Psoas muscle (tissue), 8 donors: ENCODE data around the gene NCOA7. TPM values are rescaled to one million over a fixed set of nuclear protein-coding genes. Genes with fewer than 3 reads are reported as not detected.

Experiments
- ATAC-seq, 4 donors: fragments of 200-7000 bp; cut with Tn5 transposase; one replicate each; pipeline ENCODE4 v1.9.1; 2020; ENCODE audit warnings: moderate library complexity in 3 of 4, mild to moderate bottlenecking in 2 of 4
- DNase-seq, 2 donors: peaks; one replicate each; pipeline ENCODE4 v3.0.0-alpha.2; 2020
- H3K27ac ChIP-seq: fragments of 200-600 bp; one replicate; pipeline ENCODE4 v1.8.0; 2022
- H3K27me3 ChIP-seq, 3 donors: fragments of 200-600 bp in 1 of 3; one replicate each; pipeline versions ENCODE4 v1.6.1 to v1.8.0; 2013 to 2022; ENCODE audit warnings: low read length in 2 of 3, mild to moderate bottlenecking in 2 of 3, moderate library complexity in 1 of 3; ENCODE audit not compliant: insufficient read depth in 3 of 3
- H3K36me3 ChIP-seq, 2 donors: fragments of 200-600 bp in 1 of 2; one replicate each; pipeline versions ENCODE4 v1.6.1 to v1.8.0; 2013 to 2022; ENCODE audit warnings: low read depth in 1 of 2, mild to moderate bottlenecking in 1 of 2, moderate library complexity in 1 of 2; ENCODE audit not compliant: insufficient read depth in 1 of 2
- H3K4me1 ChIP-seq: fragments of 200-600 bp; one replicate; pipeline ENCODE4 v1.8.0; 2022
- H3K4me3 ChIP-seq: fragments of 200-600 bp; one replicate; pipeline ENCODE4 v1.8.0; 2022; ENCODE audit warnings: mild to moderate bottlenecking
- H3K9me3 ChIP-seq: fragments of 200-600 bp; one replicate; pipeline ENCODE4 v1.8.0; 2022
- CTCF ChIP-seq: fragments of 200-600 bp; IDR thresholded peaks from one replicate; pipeline ENCODE4 v1.8.0; 2022; ENCODE audit warnings: antibody characterized with exemption
- WGBS, 3 donors: extraction: QIAGEN DNeasy Blood & Tissue Kit; methylation state at CpG; one replicate each; pipeline versions ENCODE4 v1.1.6 to v1.1.7; 2013; 5-methylcytosine and 5-hydroxymethylcytosine counted together
- intact Hi-C, 2 donors: fragments of 100-400 bp; cut with DNase I; formaldehyde crosslinking; loops; one replicate each; pipeline versions ENCODE4 v1.11.0 to v1.14.2; 2022
- polyA plus RNA-seq, 3 donors: library from polyadenylated mRNA; stranded (reverse); fragments of 200-250 nt; gene quantifications; one replicate each; pipeline ENCODE4 v1.2.3, GENCODE V29; 2013
- total RNA-seq, 4 donors: library from RNA; stranded (reverse); fragmentation: NEBNext Ultra II Directional in 2 of 4; extraction: Animal tissue kit (Norgen Biotek cat#: 25700) in 2 of 4; gene quantifications; one replicate each; pipeline versions ENCODE4 v1.2.1 to v1.2.4, GENCODE V29; 2021 to 2023
- donor health status: healthy with polysubstance abuse.
- donor health status: DM: no; HTN: no; CAD: no; lungs with moderate emphysema.
- donor health status: Bipolar disorder and iron deficiency.
- donor health status: healthy.
- donor health status: DM: yes; HTN: yes; CAD: no.
- donor health status: DM: no; HTN: no; CAD: no.
- donor health status: DM: no; HTN: no; CAD: no.
- donor health status: DM: yes; HTN: yes; CAD: no.

Gene NCOA7
- total and polyA plus RNA-seq, 7 donors: 3.1 to 22.5 (median 8.2) TPM

DNA sequence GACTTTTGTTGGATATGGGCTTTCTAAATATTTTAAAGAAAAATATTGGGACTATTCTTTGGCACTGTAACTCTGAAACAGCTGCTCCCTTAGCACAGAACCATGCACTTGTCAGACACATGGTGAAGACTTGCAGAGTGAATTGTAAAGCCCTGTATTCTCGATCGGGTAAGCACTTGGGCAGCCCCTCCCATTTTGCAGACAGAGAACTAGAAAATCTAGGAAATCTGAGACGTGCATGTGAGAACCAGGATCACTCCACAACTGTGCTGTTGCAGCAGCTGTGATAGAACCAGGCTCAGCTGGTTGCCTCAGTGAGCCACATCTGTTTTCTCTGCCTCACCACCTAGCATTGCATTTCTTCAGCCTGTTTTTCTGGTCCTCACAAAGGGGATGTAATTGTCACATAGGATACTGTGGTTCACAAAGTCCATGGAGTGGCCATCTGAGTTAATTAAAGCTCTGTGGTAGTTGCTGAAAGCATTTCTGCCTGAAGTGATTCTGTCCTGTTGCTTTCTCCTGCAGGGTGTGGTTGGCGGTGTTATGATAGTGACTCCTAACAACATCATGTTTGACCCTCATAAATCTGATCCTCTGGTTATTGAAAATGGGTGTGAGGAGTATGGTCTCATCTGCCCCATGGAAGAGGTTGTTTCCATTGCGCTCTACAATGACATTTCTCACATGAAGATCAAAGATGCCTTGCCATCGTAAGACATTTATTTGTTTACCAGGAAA lies 94.0 kb downstream of the NCOA7 start:
- Histone ChIP-seq H3K27me3 (no peaks in the 10 kb centered on the region), H3K4me3 (no peak overlapping the region), H3K36me3 (peaks cover 0 to 62% of the 10 kb centered on the region in 2 donors), H3K27ac (no peak overlapping the region), H3K9me3 (no peaks in the 10 kb centered on the region), H3K4me1 (no peaks in the 10 kb centered on the region)
- intact Hi-C loops: loop anchor here in 1 of 2 donors (5.0 kb wide), 1 partner anchor 68 kb away; no protein-coding TSS in a partner anchor
- no peak for TF ChIP-seq CTCF
- no peak for DNase-seq
- WGBS, 3 donors: 62 to 70% (median 62%) methylated on average over 6 of the region's 6 CpGs
- no peak for ATAC-seq

DNA sequence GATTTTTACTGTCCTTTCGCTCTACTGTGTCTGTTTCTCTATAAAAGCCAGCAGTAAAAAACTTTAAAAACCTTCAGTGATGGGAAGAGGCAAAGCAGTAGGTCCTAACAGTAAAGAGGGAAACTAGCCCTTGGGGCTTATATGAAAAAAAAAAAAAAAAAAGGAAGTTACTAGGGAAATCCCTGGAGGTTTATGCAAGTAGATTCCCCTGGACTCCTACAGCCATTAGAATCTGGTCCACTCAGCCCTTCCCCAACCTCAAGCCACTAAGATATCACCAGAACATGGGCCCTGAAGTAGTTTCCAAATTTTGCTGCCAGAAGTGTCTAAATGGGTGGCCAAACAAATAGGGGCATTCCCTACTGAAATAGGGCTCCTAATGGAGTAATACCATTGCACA lies 95.3 kb downstream of the NCOA7 start:
- no peak overlapping the region for H3K27ac ChIP-seq
- TF ChIP-seq CTCF: no peak
- WGBS, 3 donors: 91 to 93% (median 92%) methylated on average over 1 of the region's 1 CpG
- H3K36me3 ChIP-seq: peaks cover 0 to 69% of the 10 kb centered on the region in 2 donors
- H3K4me3 ChIP-seq: no peak overlapping the region
- H3K27me3 ChIP-seq: no peaks in the 10 kb centered on the region
- DNase-seq (no peak), ATAC-seq (no peak)
- intact Hi-C loops: no loop called here
- H3K4me1 ChIP-seq: no peaks in the 10 kb centered on the region
- H3K9me3 ChIP-seq: no peaks in the 10 kb centered on the region

DNA sequence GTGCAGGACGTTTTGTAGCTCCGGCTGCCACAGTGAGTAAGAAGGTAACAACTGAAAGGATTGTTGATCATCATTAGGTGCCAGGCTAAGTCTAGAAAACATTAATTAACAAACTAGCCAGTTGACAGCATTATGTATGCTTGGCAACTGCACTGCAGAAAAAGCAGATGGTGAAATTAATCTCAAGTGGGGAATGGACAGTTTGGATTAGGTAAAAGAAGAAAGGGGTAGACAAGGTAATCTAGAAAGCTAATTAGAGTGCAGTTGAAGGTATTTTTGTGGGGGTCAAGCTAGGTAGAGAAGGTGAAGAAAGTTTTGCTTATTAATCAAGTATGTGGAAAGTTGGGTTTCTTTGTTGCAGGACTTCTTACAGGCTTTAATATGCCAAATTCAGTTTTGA lies 96.2 kb downstream of the NCOA7 start:
- Histone ChIP-seq H3K4me3 (no peak overlapping the region), H3K27me3 (no peaks in the 10 kb centered on the region), H3K27ac (no peak overlapping the region), H3K9me3 (no peaks in the 10 kb centered on the region), H3K4me1 (no peaks in the 10 kb centered on the region), H3K36me3 (peaks cover 0 to 64% of the 10 kb centered on the region in 2 donors)
- TF ChIP-seq CTCF: no peak
- 75 to 82% (median 81%) methylated on average over 2 of the region's 2 CpGs for WGBS, 3 donors
- no peak for ATAC-seq
- intact Hi-C loops: no loop called here
- DNase-seq: no peak

DNA sequence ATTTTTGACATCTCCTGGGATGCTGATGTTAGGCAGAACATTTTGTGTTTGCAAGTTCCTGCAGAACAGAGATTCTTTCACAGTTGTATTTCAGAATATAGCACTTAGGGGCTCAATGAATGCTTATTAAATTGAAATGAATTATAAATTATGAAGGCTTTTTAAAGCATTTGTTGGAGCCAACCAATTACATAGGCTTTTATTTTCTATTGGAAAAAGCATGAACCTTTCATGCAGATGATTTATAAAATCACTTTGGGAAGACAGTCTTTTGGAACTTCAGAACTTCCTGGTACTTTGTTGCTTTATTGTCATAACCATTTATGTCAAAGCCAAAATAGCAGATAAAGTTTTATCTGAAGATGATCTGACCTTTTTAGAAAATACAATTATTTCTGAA lies 96.6 kb downstream of the NCOA7 start:
- intact Hi-C loops: no loop called here
- no peak for DNase-seq
- H3K4me3 ChIP-seq: no peak overlapping the region
- no peaks in the 10 kb centered on the region for H3K9me3 ChIP-seq
- no peak for ATAC-seq
- no peak overlapping the region for H3K27ac ChIP-seq
- no peaks in the 10 kb centered on the region for H3K4me1 ChIP-seq
- no peaks in the 10 kb centered on the region for H3K27me3 ChIP-seq
- TF ChIP-seq CTCF: no peak
- peaks cover 0 to 60% of the 10 kb centered on the region in 2 donors for H3K36me3 ChIP-seq
